H1 (cell line): ENCODE measurements around the gene TMEM140.

ENCODE experiments used
- EP300 ChIP-seq, 2 experiments: IDR thresholded peaks; 1 replicate in 1 of 2; 2 replicates in 1 of 2; pipeline ENCODE4 v1.6.1; 2011 to 2012; ENCODE audit warnings: low read depth in 2 of 2, low read length in 2 of 2, mild to moderate bottlenecking in 2 of 2, borderline replicate concordance in 1 of 2, inconsistent platforms in 1 of 2, moderate library complexity in 1 of 2
- HDAC2 ChIP-seq, 2 experiments: fragments of 300-600 bp in 1 of 2; sonication (generic) in 1 of 2; IDR thresholded peaks; 2 replicates each; pipeline ENCODE4 v1.6.1; 2011 to 2012; ENCODE audit warnings: low read depth in 2 of 2, low read length in 2 of 2, mild to moderate bottlenecking in 2 of 2, moderate library complexity in 2 of 2, borderline replicate concordance in 1 of 2, inconsistent platforms in 1 of 2
- JUND ChIP-seq: IDR thresholded peaks from 2 replicates; pipeline ENCODE4 v1.6.1; 2011; ENCODE audit warnings: mild to moderate bottlenecking, improper control_type of control experiment, low read length
- RXRA ChIP-seq: IDR thresholded peaks from 2 replicates; pipeline ENCODE4 v1.6.1; 2011; ENCODE audit warnings: low read depth, mild to moderate bottlenecking, low read length, moderate library complexity; ENCODE audit not compliant: insufficient read depth
- TF ChIP-seq, protein P1 (sequence below), 3 experiments: IDR thresholded peaks; 1 replicate in 2 of 3; 2 replicates in 1 of 3; pipeline versions ENCODE4 v1.5.1 to v1.6.1; 2011; ENCODE audit warnings: low read length in 3 of 3, mild to moderate bottlenecking in 3 of 3, inconsistent platforms in 2 of 3, low read depth in 1 of 3, moderate library complexity in 1 of 3; ENCODE audit not compliant: insufficient read depth in 1 of 3; ENCODE audit errors: control extremely low read depth in 1 of 3

GRCh38 chr7:135206941-135207391, 59.1 kb downstream of the TMEM140 start:
- TF ChIP-seq HDAC2 (IDR thresholded peaks at IDR 0.05; ENCODE audit: borderline replicate concordance in 1 of 2, low read depth in 2 of 2, low read length in 2 of 2) (no peak), EP300 (IDR thresholded peaks at IDR 0.05; ENCODE audit: borderline replicate concordance in 1 of 2, low read depth in 2 of 2, low read length in 2 of 2) (no peak), RXRA (no peak), JUND (no peak)
- TF ChIP-seq, protein P1, sequence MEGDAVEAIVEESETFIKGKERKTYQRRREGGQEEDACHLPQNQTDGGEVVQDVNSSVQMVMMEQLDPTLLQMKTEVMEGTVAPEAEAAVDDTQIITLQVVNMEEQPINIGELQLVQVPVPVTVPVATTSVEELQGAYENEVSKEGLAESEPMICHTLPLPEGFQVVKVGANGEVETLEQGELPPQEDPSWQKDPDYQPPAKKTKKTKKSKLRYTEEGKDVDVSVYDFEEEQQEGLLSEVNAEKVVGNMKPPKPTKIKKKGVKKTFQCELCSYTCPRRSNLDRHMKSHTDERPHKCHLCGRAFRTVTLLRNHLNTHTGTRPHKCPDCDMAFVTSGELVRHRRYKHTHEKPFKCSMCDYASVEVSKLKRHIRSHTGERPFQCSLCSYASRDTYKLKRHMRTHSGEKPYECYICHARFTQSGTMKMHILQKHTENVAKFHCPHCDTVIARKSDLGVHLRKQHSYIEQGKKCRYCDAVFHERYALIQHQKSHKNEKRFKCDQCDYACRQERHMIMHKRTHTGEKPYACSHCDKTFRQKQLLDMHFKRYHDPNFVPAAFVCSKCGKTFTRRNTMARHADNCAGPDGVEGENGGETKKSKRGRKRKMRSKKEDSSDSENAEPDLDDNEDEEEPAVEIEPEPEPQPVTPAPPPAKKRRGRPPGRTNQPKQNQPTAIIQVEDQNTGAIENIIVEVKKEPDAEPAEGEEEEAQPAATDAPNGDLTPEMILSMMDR (IDR thresholded peaks at IDR 0.05; ENCODE audit: control extremely low read depth in 1 of 3, insufficient read depth in 1 of 3, low read depth in 1 of 3, low read length in 3 of 3): no peak
